SKM-1 treated with dmso at 0.1 percent for 144 hours (cell line): ENCODE measurements around the gene MMP3.

Source experiments
- DNase-seq: peaks from one replicate; lab custom pipeline; 2025; ENCODE audit not compliant: unreplicated experiment; lab: John Stamatoyannopoulos, UW

MMP3 gene

GRCh38 chr11:102832612-102833011 lies 10.8 kb downstream of the MMP3 start:
- no peak for DNase-seq

DNA sequence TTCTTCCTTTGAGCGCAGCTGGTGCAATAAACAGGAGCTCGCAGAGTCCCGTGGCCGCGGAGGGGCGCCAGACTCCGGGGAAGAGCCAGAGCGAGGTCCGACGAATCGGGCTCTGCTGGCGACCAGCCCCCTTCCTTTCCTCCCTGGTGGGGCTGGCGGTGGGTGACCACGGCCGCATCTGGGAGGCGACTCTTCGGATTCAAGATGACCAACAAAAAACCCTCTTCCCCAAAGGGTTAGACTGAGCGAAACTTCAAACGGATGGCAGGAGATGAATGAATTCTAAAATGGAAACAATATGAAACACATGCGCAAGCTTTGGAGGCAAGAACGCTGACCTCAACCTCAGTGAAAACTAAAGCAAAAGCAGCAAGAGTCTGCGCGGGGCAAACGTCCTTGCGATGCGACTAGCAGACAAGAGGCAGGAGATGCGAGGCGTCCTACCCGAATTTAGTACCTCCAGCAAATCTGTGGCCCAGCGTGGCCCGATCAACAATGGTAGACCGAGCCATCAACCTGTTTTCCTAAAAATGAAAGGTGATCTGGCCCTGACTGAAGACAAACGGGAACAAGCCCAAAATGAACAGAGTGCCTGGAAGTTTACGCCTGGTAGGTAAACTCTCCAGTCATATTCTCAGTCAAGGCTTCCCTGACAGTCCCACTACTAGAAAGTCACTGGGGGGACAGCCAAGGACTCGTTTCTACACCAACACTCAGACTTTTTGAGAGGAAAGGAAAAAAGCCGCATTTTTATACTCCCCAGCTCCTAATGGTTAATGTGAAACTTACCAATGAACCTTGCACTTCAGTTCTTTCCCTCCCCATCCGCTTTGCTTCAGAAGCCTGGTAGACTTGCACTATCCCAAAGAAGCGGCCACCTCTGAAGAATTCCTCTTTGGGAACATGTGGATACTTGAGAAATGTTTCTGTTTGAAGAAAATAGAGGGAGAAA lies 11.6 kb downstream of the MMP3 start:
- DNase-seq = no peak

GRCh38 chr11:102831128-102831488 lies 12.3 kb downstream of the MMP3 start:
- DNase-seq = no peak

DNA sequence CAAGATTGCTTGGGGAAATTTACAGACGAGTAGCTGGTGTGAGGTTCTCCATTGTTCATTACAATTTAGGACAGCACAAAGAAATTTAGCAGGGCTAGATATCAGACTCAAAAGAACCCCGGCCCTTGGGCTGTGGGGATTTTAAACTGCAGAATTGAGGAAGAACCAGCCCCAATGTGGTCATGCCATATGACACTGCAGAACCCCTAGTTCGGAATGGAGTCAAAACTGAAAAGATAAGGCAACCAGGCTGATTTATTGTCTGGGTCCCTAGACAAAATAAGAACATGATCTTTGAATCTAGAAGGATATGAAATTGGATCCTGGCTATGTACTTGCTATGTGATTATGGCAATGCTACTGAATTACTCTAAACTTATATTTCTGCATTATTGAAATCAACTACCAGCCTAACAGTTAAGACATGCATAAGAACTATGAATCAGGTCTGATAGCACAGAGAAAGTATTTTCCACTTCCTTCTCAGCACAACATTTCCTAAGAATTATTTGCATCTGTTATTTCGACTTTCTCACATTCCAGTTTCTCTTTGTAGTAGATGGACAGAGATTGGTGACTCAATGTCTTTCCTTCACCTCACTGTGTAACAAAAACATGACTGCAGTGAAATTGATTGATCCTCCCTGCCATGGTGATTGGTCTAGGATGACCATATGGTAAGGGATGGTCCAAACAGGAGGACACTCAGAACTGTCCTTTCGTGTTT lies 13.2 kb downstream of the MMP3 start:
- no peak for DNase-seq

- no peak for DNase-seq
Measured at GRCh38 chr11:102829316-102830000, 14.0 kb downstream of the MMP3 start.

DNA sequence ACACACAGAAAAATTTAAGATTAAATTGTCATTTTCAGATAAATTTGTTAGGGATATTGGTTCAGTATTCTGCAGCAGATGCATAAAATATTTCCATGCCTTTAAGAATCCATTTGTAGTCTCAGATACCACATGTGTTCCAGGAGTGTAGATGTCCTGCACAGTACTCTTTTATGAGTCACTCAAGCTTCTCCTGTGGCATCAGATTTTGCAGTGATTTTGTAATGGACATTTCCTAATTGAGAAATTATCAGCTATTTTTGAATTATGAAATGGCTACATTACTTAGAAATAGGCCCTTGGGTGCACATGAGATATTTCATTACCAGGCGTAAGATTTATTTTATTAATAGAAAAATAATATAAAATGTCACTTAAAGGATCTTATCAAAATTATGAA lies 18.9 kb downstream of the MMP3 start:
- no peak for DNase-seq

GRCh38 chr11:102819491-102819890 lies 23.9 kb downstream of the MMP3 start:
- no peak for DNase-seq

DNA sequence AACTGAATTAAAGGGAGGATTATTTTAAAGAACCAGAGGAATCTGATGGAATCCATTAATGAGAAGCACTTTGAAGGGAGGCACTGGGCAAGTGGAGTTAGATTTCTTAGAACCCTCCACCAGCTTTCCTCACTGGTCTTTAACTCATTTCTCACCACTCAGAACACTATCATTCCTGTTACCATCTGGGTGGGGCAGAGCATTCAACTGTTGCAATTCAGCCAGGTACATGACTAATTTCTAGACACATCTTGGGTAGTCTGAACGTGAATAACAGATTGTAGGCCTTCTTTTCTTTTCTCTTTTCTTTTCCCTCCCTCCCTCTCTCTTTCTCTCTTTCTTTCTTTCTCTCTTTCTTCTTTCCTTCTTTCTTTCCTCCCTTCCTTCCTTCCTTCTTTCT lies 29.9 kb downstream of the MMP3 start:
- no peak for DNase-seq

DNA sequence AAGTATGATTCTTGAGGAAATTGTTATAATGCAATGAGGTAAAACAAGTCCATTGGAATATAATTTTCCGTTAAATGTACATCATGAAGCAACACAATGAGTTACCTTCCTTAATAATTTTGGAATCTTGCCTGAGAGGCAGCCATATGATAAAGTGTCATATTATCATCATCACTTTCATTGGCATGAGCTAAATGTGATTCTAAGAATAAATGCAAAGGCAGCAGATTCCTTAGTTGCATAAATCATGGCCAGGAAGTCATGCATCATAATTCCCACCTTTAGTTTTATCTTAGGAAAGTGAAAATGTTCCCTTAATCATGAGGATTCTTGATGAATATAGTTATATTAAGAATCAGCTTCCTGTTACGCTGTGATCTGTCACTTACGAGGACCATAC lies 31.2 kb downstream of the MMP3 start:
- no peak for DNase-seq

GRCh38 chr11:102810950-102811660 lies 32.3 kb downstream of the MMP3 start:
- peak; percentile 27 for DNase-seq

GRCh38 chr11:102809971-102810370 lies 33.4 kb downstream of the MMP3 start:
- DNase-seq = no peak

DNA sequence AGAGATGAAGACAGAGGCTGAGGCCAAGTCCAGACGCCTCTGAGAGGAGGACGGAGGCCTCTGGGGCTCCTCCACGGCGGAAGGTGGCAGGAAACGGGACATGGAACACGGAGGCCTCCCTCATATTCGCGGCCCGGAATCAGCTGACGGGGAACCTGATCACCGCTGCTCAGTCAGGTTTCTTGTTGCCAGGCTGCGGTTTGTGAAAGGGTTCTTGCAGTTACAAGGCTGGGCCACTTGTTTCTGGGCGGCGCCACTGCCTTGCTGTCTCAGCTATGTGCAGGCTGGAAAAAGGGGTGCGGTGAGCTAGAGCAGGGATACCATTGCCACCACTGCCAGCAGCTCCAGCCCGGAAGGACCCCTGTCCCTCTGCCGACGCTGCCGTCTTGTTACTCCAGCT lies 35.5 kb downstream of the MMP3 start:
- DNase-seq = no peak

DNA sequence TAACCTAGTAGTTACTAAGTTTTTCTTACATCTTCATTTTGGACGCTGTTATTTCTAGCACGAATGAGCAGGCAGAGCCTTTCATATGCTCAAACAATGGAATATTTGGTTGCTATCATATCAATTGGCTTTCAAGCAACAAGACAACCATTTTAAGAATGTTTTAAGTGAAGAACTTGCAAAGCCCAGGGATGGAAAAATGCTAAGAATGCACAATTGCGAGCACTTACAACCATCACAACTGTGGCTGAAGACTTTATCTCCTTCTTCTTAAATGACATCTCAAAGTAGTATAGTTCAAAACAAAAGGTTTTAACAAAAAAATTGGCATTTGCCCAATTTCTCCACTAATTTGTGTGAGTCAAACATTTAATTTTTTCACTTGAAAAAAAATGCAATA lies 37.1 kb downstream of the MMP3 start:
- DNase-seq = no peak

DNA sequence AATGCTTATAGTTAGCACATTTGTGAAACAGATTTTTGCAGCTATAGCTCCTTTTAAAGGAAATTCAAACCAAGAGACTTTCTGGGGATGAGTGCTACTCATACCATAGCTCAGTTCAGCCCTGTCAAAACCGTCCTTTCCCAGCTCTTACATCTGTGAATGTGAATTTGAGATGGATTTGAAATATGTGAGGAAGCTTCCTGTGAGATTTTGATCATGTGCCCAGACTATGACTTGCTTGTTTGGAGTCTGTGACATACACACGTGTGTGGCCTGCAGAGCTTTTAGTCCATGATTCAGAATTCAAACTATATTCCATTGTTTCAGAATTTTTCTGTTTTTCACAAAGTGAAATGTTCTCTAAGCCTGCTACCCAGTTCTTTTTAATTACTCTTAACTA lies 41.1 kb downstream of the MMP3 start:
- DNase-seq = no peak

- no peak for DNase-seq
Measured at GRCh38 chr11:102800767-102801166, 42.6 kb downstream of the MMP3 start.

DNA sequence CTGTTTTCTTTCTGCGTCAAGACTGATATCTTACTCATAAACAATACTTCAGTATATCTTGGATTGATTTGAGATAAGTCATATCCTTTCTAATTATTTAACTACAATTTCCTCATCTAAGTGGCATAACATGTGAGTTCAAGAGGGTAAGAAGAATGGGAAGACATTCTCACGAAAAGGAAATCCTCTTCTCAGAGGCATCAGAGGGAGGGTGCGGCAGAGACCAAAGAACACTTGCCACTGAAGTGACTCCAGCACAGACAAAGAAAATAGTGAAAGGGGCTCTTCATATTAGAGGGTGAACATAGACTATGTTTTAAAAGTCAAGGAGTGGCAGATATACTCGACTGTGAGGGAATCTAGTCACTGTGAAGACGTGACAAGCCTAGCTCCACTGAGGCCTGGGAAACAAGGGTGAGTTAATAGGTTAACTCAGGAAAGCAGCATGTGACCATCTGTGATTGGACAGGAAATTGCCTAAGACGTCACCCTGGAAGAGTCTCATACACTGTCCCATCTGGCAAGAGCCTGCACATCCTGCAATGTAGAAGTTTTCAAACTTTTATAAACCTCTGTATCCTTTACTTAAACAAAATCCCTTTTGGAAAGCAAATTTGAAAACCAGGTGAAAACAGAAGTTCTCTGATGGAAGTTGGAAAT lies 43.6 kb downstream of the MMP3 start:
- no peak for DNase-seq

- no peak for DNase-seq
Measured at GRCh38 chr11:102798012-102798746, 45.2 kb downstream of the MMP3 start, which contains the start of gene MMP1. MMP1 (minus strand) TSS chr11:102798160; CDS start chr11:102798092, 68 bp downstream.

- DNase-seq = no peak
Measured at GRCh38 chr11:102794382-102794781, 49.0 kb downstream of the MMP3 start.

DNA sequence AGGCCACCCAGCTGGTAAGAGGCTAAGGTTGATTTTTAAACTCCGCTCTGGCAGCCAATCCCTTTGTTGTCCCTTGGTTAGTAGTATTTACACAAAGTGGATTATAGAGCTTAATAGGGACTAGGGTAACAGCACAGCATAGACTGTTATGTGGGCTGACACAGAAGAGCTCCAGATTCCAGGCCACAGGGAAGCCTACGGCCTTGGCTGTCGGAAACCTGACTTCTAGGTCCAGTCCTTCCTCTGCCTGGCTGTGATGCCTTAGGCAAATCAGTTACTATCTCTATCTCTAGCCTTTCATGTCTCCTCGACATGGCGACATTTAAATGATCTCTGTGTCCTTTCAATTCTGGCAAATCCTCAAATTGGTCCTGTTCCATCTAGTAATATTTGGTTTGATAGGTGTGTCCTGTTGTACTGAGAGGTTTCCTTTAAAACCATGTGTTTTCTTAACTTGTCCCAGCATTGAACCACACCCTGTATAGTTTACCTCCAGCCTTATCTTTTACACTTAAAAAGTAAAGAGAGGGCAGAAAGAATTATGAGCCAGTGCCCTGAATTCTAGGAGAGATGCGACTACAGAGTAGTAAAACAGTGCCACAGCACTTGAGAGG lies 49.6 kb downstream of the MMP3 start:
- DNase-seq = no peak
